DND-41 (cell line): ENCODE results near the gene TSPAN5.

Source experiments
- EZH2 ChIP-seq: IDR thresholded peaks from 3 replicates; pipeline ENCODE4 v1.6.1; 2012; ENCODE audit warnings: borderline replicate concordance, low read depth, mild to moderate bottlenecking, moderate library complexity, low read length, inconsistent platforms; ENCODE audit not compliant: severe bottlenecking
- TF ChIP-seq, protein P1 (sequence below): IDR thresholded peaks from 2 replicates; pipeline ENCODE4 v1.5.1; 2012; ENCODE audit warnings: borderline replicate concordance, low read length, moderate library complexity, mild to moderate bottlenecking; ENCODE audit not compliant: poor library complexity, severe bottlenecking; ENCODE audit errors: extremely low read depth

- TF ChIP-seq, protein P1, sequence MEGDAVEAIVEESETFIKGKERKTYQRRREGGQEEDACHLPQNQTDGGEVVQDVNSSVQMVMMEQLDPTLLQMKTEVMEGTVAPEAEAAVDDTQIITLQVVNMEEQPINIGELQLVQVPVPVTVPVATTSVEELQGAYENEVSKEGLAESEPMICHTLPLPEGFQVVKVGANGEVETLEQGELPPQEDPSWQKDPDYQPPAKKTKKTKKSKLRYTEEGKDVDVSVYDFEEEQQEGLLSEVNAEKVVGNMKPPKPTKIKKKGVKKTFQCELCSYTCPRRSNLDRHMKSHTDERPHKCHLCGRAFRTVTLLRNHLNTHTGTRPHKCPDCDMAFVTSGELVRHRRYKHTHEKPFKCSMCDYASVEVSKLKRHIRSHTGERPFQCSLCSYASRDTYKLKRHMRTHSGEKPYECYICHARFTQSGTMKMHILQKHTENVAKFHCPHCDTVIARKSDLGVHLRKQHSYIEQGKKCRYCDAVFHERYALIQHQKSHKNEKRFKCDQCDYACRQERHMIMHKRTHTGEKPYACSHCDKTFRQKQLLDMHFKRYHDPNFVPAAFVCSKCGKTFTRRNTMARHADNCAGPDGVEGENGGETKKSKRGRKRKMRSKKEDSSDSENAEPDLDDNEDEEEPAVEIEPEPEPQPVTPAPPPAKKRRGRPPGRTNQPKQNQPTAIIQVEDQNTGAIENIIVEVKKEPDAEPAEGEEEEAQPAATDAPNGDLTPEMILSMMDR, result no peak
- TF ChIP-seq EZH2, result no peak
Observed at GRCh38 chr4:98469771-98470170, 188.6 kb downstream of the TSPAN5 start.
